Fibroblast of skin of left quadriceps (primary cell): Measurements from ENCODE around the gene PLVAP.

Experiments used
- DNase-seq, 2 experiments: peaks; one replicate each; pipeline ENCODE4 v3.0.0-alpha.2; 2013; ENCODE audit warnings: low read depth in 2 of 2

Gene PLVAP

DNA sequence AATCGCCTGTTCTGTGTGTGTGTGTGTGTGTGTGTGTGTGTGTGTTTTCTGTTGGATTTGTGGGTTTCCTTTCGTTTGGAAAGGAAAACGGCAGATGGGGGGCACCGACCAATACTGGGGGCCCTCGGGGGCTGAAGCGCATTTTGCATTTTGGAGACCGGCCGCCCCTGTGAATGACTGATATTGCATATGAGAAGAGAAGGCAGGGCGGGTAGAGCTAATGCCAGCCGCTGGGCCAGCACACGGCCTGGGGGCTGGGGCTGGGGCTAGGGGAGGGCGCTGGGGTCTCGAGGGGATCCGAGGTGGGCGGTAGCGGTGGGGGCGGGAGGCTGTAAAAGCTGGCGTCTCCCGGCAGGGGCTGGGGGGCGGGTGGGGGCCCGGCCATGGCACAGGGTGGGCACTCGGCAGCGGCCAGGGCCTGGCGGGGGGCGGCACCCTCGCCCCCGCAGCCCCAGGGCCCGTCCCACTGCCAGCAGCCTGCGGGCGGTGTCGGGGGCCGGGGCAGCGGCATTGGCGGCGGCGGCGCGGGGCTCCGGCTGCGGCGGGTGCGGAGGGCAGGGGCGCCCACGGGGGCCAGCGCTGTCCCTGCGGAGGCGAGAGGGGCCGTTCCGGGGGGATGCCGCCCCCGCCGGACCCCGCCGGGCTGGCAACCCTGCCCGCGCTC is 53.7 kb downstream of the PLVAP start:
- no peak for DNase-seq

DNA sequence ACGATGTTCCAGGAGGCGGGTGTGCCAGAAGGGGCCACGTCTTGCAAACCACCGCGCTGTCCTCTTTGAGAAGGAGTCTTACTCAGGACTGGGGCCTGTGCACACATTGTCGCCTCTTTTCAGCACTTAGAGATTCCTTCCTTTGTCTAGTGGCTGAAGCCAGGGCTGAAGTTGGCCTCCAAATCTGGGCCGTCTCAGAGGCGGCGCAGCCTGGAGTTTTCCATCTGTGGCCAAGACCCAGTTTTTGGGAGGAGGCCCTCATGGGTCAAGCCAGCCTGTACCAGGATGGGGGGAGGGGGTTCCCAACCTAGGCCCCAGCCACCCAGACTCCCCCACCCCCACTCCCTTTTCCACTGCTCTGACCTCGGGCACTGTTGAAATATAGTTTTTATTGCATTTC is 54.3 kb downstream of the PLVAP start:
- no peak for DNase-seq

DNA sequence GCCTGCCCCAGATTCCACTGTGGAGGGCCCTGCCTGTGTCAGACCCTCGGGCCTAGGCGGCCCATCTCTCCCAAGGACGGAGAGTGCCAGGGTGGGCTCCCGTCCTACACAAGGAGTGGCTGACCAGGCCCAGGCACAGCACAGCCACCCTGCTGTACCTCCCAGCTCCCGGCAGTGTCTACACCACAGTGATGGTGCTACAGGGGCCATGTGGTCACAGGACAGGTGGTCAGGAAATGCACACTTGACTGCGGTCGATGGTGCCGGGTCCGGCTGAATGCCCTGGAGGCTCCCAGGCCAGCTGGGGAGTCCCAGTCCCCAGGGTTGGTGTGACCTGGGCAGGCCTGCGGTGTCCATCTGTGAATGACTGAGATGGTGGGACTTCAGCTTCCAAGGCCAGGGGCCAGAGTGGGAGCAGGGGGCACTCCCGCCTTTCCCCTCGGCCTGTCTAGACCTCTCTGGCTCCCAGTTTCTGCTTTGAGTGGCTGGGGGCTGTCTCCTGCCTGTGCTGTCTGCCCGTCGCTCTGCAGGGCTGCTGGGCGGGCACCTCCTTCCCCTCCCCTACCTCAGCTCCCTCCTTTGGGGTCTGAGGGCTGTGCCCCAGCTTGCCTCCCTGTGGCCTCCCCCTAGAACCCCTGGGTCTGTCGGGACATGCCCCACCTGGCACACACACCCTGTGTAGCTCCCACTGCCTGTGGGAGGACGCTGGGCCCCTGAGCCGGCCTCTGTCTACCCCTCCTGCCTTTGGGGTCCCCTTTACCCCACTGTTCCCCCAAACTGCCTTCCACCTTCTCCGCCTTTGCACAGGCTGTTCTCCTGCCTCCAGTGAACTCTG is 55.3 kb downstream of the PLVAP start:
- no peak for DNase-seq

DNA sequence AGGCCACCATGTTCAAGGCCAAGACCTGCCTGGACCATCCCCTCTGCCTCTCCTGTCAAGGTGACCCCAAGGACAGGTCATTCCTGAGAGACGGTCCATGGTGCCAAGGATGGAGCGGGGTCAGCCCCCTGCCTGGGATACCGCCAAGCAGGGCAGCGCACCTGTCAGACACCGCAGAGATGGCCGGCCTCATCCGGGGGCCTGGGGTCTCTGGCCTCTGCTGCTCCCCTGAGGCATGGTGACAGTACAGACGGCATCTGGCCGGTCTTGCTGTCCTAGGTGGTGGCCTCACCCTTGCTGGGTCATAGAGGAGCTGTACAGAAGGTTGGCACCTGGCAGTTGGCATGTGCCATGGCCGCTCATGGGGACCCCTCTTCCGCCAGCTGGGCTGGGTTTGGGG is 56.7 kb downstream of the PLVAP start:
- DNase-seq = no peak

DNA sequence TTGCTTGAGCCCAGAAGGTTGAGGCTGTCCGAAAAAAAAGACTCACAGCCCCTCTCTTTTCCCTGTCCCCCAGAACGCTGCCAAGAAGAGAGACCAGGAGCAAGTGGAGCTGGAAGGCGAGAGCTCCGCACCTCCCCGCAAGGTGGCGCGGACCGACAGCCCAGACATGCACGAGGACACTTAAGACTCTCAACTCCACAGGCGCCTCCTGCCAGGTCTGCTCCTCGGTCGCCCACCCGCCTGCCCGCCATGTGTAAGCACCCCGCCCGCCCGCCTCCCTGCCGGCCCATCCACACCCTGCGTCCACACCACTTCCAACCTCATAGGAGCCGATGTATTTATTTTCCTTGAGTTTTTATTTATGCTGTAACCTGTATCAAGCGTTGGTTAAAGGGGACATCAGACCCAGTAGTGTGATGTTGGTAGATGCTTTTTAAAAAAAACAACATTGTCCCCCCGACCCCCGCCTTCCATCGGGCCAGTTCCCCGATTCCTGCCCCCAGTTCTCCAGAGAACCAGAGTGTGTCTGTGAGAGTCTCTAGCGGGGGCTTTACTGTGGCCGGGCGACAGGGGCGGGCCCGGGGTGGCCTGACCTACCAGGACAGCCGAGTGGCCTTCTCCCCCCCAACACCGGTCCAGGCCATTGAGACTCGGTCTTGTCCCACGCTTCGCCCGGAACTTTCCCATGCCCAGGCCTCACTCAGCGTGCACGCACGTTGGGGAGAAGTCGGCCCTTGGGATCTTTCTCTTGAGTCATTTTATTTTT is 57.5 kb downstream of the PLVAP start:
- DNase-seq = no peak

DNA sequence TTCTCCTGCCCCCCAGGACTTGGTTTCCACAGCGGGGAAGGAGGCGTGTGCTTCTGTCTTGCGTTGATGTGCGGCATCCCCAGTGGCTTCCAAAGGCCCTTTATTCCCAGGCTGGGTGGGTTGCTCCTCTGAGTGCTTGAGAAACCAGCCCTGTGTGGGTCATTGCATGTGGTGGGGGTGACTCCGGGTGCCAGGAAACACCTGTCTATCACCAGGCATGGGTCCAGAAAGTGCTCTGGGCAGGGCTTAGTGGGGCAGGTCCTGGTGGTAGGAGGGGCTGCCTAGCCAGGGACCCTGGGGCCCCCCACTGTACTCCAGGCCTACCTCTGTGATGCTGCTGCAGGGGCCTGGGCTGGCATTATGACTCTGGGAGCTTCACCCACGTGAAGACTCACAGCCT is 58.2 kb downstream of the PLVAP start:
- no peak for DNase-seq

DNA sequence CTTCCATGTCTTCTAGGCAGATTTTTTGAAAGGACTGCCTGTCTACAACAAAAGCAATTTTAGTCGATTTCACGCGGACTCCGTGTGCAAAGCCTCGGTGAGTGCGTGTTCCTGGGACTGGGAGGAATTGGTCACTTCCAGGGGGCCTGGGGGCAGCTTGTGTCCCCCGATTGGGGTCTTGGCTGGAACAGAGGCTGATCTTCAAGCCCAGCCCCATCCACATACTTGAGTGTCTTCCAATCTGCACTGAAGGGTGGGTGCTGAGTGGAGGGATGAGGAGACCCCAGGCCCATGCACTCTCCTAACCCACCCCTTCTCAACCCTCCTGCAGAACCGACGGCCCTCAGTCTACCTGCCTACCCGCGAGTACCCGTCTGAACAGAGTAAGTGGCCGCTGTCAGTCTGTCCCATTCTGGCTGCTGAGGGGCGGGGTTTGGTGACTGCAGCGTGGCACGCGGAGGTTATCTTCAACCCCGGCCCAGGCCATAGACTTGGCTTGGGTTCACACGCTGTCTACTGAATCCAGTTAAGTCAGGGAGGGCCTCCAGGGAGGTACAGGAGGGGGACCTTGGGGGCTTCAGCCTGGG is 63.0 kb downstream of the PLVAP start:
- no peak for DNase-seq

DNA sequence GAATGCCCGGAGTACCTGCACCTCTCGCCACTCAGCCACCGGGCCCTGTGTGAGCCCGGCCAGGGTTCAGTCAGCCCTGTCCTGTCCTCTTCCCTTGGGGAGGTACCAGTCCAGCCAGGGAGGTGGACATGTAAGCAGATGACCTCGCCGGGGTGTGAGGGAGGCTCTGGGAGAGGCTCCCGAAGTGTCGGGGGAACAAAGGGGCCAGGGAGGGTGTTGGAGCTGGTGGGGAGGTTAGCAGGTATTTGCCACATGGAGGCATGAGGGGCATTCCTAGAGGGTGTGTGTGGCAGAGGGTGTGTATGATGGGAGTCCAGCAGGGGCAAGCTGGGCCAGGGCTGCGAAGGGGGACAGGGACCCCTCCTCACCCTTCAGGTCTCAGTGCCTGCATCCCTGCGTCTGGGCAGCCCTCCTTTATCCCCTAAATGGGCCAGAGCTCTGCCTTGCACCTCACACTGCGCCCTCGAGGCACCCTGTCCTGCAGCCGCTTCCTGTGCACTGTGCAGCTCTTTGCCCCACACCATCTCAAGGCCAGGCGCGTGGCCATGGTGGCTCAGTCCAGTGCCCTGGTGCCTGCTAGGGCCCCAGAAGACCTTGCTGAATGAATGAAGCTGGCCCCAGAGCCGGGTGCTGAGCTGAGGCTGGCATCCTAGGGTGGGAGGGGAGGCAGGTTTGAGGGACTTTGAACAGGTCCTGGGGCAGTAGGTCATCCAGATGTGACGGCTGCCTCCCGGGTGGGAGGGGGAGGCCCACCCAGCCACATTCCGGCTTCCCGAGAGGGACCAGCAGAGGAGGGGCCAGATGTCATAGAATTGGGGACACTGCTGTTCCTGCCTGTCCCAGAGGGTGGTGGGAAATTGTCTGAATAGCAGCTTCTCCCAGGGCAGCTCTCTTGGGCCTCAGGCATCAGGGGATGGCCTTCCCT is 64.7 kb downstream of the PLVAP start:
- no peak for DNase-seq

DNA sequence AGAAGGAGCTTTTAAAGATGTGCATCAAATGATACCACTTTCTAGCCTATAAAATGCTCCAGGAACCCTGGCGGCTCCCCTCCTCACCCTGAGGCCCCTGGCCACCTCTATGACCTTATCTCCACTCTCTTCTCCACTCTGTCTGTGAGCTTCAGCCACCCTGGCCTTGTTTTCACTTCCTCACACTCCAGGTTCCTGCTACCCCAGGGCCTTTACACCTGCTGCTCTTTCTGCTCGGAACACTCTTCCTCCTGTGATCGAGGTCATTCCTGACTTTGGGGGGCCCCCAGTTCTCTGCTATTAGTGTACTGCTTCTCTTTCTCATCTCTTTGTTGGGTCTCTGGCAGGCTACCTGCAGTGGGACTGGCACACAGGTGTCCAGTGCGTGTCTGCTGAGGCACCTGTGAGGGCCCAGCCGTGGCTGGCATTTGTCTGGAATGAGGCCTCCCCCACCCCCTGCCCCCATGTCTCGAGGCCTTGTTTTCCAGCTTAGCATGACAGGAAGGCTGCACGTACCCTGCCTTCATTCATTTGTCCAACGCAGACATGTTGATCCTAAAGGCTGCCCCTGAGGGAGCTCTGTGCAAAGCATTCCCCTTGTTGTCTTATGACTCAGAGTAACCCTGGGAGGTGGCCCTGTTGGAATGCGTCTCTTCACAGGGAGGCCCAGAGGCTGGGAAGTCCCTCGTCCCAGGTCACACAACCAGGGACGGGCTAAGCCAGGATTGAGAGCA is 65.5 kb downstream of the PLVAP start:
- DNase-seq = no peak

DNA sequence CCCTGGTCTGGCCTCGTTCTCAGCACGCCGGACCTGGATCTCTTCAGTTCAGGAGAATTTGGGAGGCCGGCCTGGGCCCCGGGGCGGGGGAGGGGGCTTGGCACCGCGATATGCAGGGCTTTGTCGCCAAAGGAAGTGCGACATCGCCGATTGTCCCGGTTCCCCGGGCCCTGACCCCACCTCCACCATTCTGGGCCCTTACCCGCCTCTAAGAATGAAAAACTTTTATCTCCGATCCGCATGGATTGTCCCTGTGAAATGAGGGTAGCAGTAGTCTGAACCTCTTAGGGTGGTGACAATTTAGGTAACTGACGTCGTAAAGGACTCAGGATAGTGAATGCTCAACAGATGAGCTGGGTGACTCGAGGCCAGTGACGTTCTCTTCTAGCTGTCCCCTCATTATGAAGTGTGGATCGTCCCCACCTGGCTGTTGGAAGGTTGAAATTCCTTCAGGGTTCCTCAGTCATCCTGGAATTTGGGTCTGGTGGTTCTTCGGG is 67.1 kb downstream of the PLVAP start:
- no peak for DNase-seq

DNA sequence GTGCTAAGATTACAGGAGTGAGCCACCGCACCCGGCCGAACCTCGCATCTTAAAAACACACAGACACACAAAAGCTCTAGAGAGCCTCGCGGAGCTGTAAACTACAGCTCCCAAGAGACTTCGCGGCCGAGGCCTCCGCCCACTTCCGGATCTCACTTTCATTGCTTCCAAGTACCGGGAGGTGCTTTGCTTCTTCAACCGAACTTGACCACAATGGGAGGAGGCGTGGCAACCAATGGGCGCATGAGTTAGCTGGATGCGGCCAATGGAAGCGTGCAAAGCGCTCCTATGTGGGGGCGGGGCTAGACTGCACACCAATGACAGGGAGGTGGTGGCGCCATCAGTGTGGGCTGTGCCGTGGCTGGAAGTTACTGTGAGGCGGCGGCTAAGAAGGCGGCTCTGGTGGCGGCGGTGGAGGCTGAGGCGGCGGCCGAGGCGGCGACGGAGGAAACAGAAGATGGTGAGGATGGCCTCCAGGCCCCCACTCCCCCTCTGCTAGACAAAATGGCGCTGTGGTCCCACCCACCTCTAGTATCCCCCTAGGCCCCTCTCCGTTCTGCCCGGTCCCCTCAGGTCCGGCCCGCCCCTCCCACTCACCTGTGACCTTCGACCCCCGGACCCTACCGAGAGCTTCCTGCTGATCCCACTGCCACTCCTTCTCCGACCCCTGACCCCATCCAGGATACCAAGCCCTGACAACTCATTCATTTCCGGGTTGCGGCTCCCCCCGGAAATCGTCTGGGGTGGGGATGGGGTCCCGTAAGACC is 67.8 kb downstream of the PLVAP start, which contains the start of gene DDA1:
TSS of gene DDA1 (plus strand) at position 366 of the 767 bp plus-strand sequence. CDS start at position 458, 92 bp downstream.
- DNase-seq = peak; percentile 100

DNA sequence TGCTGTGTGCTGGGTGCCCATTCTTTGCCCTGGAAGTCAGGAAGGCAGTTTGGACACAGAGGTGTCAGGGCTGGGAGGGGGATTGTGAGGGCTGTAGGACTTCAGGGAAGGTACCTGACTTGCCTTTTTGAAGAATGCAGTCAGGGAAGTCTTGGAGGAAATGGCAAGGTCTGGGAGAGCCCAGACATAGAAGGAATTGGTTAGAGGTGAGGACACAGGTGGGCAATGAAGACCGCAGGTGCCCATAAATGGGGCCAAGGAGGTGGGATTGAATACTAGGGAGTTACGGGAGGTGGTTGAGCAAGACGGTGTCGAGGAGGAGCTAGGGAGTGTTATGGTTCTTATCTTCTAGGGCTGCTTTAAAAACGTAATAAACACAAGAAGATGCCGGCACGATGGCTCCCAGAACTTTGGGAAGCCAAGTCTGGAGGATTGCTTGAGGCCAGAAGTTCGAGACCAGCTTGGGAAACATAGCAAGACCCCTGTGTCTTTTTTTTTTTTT is 69.2 kb downstream of the PLVAP start:
- DNase-seq = no peak

DNA sequence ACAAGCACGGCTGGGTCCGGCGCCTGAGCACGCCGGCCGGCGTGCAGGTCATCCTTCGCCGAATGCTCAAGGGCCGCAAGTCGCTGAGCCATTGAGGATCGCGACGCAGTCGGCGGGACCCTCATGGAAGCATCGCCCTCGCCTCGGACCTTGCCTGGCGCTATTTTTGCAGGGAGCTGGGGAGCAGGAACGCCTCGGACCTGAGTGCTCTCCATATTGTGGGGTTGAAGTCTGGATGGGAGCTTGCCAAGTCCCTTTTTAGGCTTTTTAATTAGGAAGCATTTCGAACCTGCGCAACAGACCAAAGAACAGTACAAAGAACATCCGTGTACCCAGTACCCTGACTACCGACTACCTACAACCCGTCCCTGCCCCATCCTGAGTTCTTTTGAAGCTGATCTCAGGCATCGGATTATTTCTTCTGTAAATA is 70.8 kb downstream of the PLVAP start:
- no peak for DNase-seq

DNA sequence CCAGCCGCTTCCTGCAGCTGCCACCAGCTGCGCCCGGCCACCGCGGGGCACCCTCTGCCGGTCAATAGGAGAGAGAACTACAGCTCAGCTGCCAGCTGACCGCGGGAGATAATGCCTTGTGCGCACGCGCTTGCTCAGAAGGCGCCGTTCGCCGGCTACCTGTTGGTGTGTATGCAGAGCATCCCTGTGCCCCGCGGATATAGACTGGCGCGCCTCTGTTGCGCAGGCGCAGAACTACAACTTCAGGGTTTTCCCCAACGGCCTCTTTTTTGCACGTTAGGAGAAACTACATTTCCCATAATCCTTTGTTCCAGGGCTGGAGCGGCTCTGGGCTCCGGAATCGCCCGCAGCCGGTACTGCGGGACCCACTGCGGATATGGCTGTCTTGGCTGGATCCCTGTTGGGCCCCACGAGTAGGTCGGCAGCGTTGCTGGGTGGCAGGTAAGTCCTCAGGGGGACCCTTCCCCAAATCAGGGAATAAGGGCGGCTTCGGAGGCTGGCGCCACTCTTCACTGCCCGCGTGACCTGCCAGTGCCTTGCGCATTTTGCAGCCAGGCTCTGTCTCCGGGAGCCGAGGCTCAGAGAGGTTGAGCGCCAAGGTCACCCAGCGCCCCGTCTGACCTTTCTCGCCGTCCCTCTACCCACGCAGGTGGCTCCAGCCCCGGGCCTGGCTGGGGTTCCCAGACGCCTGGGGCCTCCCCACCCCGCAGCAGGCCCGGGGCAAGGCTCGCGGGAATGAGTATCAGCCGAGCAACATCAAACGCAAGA is 71.4 kb downstream of the PLVAP start, which contains the start of gene MRPL34:
TSS of gene MRPL34 (plus strand) at position 356 of the 768 bp plus-strand sequence. CDS start at position 377, 21 bp downstream.
- DNase-seq = peak; percentile 97

DNA sequence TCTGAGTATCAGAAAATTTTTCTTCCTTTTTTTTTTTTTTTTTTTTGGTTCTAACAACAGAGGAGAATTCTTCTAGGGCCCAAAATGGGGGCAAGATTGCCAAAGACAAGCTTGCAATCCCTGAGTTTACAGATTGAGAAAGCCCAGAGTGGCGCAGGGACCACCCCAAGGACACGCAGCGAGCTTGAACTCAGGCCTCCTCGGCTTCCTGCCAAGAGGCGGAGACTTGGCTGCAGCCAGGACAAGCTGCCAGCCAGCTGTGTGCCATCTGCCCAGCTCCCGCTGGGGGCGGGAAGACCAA is 72.0 kb downstream of the PLVAP start:
- no peak for DNase-seq

DNA sequence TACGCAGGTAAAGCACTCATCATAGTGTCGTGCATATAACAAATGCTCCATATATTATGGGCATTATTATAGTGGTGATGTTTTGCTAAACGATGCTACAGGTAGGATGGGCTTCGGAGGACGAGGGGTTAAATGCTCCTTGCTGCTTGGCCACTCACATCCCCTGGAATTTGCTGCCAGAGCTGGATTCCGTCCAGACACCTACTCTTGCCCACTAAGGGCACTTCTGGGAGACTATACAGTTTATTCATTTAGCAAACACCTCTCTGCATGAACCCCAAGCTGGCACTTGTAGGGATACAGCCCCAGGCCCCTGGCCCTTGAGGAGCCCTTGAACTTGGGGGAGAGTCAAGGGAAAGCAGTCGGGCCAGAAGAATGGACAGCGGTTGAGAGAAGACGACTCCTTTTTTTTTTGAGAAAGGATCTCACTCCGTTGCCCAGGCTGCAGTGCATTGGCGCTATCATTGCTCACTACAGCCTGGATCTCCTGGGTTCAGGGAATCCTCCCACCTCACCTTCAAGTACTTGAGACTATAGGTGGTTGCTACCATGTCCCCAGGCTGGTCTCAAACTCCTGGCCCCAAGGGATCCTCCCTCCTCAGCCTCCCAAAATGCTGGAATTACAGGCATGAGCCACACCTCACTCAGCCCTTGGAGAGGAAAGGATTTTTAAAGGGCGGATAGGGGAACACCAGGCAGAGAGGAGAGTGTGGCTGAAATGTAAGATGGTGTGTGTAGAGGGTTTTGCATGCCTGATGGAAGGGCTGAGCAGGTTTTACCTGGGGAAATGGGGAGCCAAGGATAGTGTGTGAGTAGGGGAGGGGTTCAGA is 72.5 kb downstream of the PLVAP start:
- DNase-seq = no peak

DNA sequence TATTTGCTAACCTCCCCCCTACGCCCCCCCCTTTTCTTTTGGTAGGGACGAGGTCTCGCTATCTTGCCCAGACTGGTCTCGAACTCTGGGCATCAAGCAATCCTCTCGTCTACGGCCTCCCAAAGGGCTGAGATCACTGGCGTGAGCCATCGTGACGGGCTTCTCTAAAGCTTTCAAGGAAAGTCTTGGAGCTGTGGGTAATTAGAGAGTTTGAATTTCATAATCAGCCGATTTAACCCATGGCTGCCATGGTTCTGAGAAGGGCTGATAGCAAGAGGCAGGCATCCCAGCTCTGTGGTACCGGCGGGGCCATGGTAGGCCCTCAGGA is 73.2 kb downstream of the PLVAP start:
- no peak for DNase-seq
